ENCODE results near the gene GMPPB. TPM values are rescaled to one million over a fixed set of nuclear protein-coding genes. Genes with fewer than 3 reads are reported as not detected.
A peak's percentile ranks its signal among the peaks of the same experiment; 100 is the strongest.

GMPPB gene
- total RNA-seq, 1 experiment from 2014 or later = 88.1 TPM

DNA sequence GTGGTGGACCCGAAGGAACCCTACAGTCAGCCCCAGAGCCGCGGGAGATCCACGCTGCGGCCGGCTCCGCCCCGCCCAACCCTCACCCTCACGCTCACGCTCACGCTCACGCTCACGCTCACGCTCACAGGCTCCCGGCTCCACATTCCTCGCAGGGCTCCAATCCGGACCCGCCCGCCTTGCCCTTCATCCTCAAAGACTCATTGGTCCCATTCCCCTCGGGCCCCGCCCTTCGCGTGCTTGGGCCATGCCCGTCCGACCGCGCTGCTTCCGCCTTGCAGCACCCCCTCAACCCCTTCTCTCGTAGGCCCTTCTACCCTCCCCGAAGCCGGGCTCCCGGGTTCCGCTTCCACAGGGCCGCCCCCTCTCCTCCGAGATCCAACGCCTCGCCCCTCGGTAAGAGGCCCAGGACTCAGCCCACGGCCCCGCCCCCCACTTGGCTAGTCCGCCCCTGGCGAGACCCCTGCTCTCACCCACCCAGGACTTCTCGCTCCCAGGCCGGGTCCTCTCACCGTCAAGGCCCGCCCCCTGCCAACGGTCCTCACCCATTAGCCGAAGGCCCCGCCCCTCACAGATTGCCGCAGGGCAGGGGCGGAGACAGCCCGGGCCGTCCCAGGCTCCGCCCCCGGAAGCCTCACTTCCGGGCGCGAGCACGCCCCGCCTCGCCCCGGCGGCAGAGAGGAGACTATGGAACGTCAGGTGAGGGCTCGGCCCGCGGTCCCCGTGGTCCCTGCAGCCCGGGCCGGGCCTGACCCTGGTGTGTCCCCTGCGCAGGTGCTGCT is 49.8 kb downstream of the GMPPB start, which contains the start of gene APEH:
APEH (plus strand) TSS at position 637 of the 782 bp plus-strand sequence; CDS start at position 688, 51 bp downstream.
- DNase-seq (ENCODE audit: unreplicated experiment) = peak; percentile 98
- peak within 1 kb of the TSS; percentile 93 for H3K4me3 Mint-ChIP-seq (ENCODE audit: unreplicated experiment)
- TF ChIP-seq CTCF (IDR thresholded peaks at IDR 0.05; ENCODE audit: unreplicated experiment) = no peak
- no peaks in the 10 kb centered on the region for H3K9me3 Mint-ChIP-seq (ENCODE audit: unreplicated experiment)
- CTCF ChIA-PET = interaction anchor here (0.6 to 5.3 kb wide), 4 partner anchors 9 to 173 kb away, joined by 3 to 232 read pairs (median 4); no protein-coding TSS in a partner anchor
- intact Hi-C loops (cut with micrococcal nuclease) = loop anchor here (5.0 kb wide), 1 partner anchor 222 kb away; no protein-coding TSS in a partner anchor
- POLR2A ChIA-PET = interaction anchor here (0.9 to 3.3 kb wide), 6 partner anchors 16 to 580 kb away, joined by 4 to 51 read pairs (median 5); partner anchors contain the start of genes DAG1, MST1, QRICH1 and RNF123
- no peaks in the 10 kb centered on the region for H3K27me3 Mint-ChIP-seq (ENCODE audit: insufficient read depth, unreplicated experiment)
- H3K4me1 Mint-ChIP-seq (ENCODE audit: insufficient read depth, unreplicated experiment) = peaks cover 6% of the 10 kb centered on the region
- BruUV-seq (replicated peaks) = no TSS peak
- peak within 1 kb of the TSS; percentile 99 for H3K27ac Mint-ChIP-seq (ENCODE audit: low read depth, unreplicated experiment)
- peaks cover 12% of the 10 kb centered on the region for H3K36me3 Mint-ChIP-seq (ENCODE audit: insufficient read depth, unreplicated experiment)

- Mint-ChIP-seq H3K27me3 (ENCODE audit: insufficient read depth, unreplicated experiment) (no peaks in the 10 kb centered on the region), H3K36me3 (ENCODE audit: insufficient read depth, unreplicated experiment) (peaks cover 12% of the 10 kb centered on the region), H3K9me3 (ENCODE audit: unreplicated experiment) (no peaks in the 10 kb centered on the region), H3K27ac (ENCODE audit: low read depth, unreplicated experiment) (peak overlapping the region; percentile 99), H3K4me3 (ENCODE audit: unreplicated experiment) (peak overlapping the region; percentile 93), H3K4me1 (ENCODE audit: insufficient read depth, unreplicated experiment) (peaks cover 11% of the 10 kb centered on the region)
- DNase-seq (ENCODE audit: unreplicated experiment) = no peak
- TF ChIP-seq CTCF (IDR thresholded peaks at IDR 0.05; ENCODE audit: unreplicated experiment) = no peak
- intact Hi-C loops (cut with micrococcal nuclease) = loop anchor here (5.0 kb wide), 1 partner anchor 221 kb away; no protein-coding TSS in a partner anchor
- CTCF ChIA-PET = interaction anchor here (0.5 to 5.3 kb wide), 11 partner anchors 10 to 251 kb away, joined by 3 to 232 read pairs (median 4); no protein-coding TSS in a partner anchor
- POLR2A ChIA-PET = interaction anchor here (0.6 to 3.3 kb wide), 8 partner anchors 16 to 579 kb away, joined by 3 to 51 read pairs (median 5); partner anchors contain the start of genes BSN, DAG1, MST1 and QRICH1
- TSS peak; percentile 67 for BruUV-seq (replicated peaks)
Measured at GRCh38 chr3:49673121-49673714, 50.5 kb downstream of the GMPPB start.

DNA sequence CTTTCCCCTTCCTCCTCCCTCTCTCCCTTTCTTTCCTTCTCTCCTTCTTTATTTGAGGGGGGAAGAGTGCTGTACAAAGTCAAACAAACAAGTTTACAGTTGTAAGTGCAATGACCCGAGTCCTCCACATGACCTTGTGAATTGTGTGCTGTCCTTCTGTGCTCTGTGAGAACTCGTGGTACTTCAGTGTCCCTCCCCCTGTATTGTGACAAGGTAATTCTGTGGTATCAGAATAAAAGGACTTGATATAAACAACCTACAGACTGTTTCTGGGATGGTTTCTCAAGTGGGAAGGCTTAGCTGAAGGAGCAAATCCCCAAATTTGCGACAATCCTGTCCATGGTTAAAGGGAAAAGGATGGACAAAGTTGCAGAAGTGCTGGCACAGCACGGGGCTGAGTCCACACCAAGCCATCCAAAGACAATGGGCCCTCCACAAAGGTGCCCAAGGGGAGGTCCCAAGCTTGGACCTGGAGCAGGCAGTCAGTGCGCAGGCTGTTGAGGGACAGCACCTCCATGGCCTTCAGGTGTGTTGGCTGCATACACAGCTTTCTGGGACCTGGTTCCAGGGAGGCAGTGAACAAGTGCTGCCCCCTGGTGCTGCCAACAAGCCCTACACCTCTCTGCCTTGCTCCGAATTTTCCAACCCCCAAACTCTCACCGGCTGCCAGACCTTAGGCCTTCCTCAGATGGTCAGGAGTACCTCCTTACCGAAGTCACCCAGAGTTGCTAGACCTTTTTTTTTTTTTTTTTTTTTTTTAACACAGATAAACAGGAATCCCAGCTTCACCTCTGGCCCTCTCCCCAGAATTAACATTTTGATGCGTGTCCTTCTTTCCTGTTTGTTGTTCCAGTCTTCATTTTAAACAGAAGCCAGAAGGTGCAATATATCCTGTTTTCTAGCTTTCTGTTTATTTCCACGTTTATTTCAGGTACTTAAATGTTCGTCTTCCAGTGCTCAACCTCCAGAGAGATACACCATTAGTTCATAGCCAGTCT is 52.2 kb downstream of the GMPPB start:
- ChIA-PET POLR2A (interaction anchor here (0.6 to 3.3 kb wide), 6 partner anchors 105 to 148 kb away, joined by 3 to 51 read pairs (median 4); partner anchors contain the start of genes BSN and INKA1), CTCF (interaction anchor here (0.6 to 5.3 kb wide), 37 partner anchors 8 to 313 kb away, joined by 3 to 232 read pairs (median 4); no protein-coding TSS in a partner anchor)
- Mint-ChIP-seq H3K9me3 (ENCODE audit: unreplicated experiment) (no peaks in the 10 kb centered on the region), H3K4me3 (ENCODE audit: unreplicated experiment) (peak overlapping the region; percentile 62), H3K36me3 (ENCODE audit: insufficient read depth, unreplicated experiment) (peaks cover 12% of the 10 kb centered on the region), H3K4me1 (ENCODE audit: insufficient read depth, unreplicated experiment) (peaks cover 12% of the 10 kb centered on the region), H3K27ac (ENCODE audit: low read depth, unreplicated experiment) (no peak overlapping the region), H3K27me3 (ENCODE audit: insufficient read depth, unreplicated experiment) (no peaks in the 10 kb centered on the region)
- DNase-seq (ENCODE audit: unreplicated experiment) = peak; percentile 80
- peak; percentile 89 for TF ChIP-seq CTCF (IDR thresholded peaks at IDR 0.05; ENCODE audit: unreplicated experiment)
- BruUV-seq (replicated peaks) = no TSS peak
- intact Hi-C loops (cut with micrococcal nuclease) = loop anchor here (1.0 to 5.0 kb wide), 3 partner anchors 105 to 219 kb away; no protein-coding TSS in a partner anchor

Data from MCF 10A (cell line).